AG04450 (cell line): Measurements from ENCODE around the gene FAIM2. TPM values are rescaled to one million over a fixed set of nuclear protein-coding genes. Genes with fewer than 3 reads are reported as not detected.
A peak's percentile ranks its signal among the peaks of the same experiment; 100 is the strongest.
"Not testable (repeated sequence)": the region's sequence is repeated elsewhere in the genome, so short reads cannot be mapped to it uniquely, and the experiment has no call there.

Experiments
- CTCF ChIA-PET: fragments of 300-600, 350-600 bp; formaldehyde crosslinking; extraction: SDS; loops from one replicate; lab custom pipeline; 2022; ENCODE audit warnings: antibody characterized with exemption, inconsistent platforms; lab: Charles Lee
- POLR2A ChIA-PET: fragments of 350-600 bp; formaldehyde crosslinking; extraction: SDS; loops from one replicate; lab custom pipeline; 2021; ENCODE audit warnings: antibody characterized with exemption, inconsistent platforms; lab: Yijun Ruan, JAX
- DNase-seq: peaks from one replicate; pipeline ENCODE4 v3.0.0-alpha.2; 2011; ENCODE audit warnings: low read depth, low spot score
- H3K27ac ChIP-seq: one replicate; pipeline ENCODE4 v1.5.1; 2012; ENCODE audit warnings: low read depth, low read length, control low read depth
- H3K27me3 ChIP-seq: one replicate; pipeline ENCODE4 v1.6.0; 2012; ENCODE audit warnings: low read length; ENCODE audit not compliant: control insufficient read depth, insufficient read depth
- H3K4me3 ChIP-seq: 2 replicates; pipeline ENCODE4 v1.5.1; 2011; ENCODE audit warnings: mild to moderate bottlenecking, low read depth, low read length, control low read depth
- H3K9me3 ChIP-seq: 2 replicates; pipeline ENCODE4 v1.5.1; 2012; ENCODE audit warnings: low read length; ENCODE audit not compliant: control insufficient read depth, insufficient read depth
- CTCF ChIP-seq: IDR thresholded peaks from 2 replicates; pipeline ENCODE4 v1.5.1; 2011; ENCODE audit warnings: low read depth, low read length, control low read depth, inconsistent platforms
- polyA plus RNA-seq: library from polyadenylated mRNA; depleted of rRNA; stranded (reverse); fragments of >200 nt; gene quantifications from 2 replicates; pipeline ENCODE4 v1.2.3, GENCODE V29; 2011

Gene FAIM2
- polyA plus RNA-seq, 1 experiment, result 5.9 TPM

DNA sequence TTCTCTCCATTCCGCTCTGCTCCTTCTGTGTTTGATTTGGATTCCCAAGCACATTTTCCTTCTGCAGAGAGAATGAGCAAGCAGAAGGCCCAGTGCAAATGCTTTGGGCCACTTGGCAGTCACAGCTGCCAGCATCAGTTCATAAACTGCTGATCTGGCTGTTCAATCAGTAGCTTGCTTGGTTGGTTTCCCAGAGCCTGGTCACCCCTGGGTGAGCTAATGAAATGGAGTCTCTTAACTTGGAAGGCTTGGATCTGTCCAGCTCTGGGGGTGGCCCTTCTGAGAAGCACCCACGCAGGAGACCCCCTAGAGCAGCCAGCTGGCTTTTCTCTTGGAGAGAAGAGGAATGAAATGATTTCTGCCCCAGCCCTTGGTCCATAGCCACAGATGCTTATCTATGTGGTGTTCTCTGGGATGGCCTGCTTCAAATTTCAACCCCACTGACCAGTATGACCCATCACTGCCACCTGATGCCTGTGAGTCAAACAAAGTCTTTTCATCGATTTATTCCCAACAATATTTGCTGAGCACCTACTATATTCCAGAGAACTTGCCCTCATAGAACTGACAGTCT, 30.3 kb downstream of the FAIM2 start:
- DNase-seq, result no peak
- no peaks in the 10 kb centered on the region for H3K9me3 ChIP-seq
- no peak for TF ChIP-seq CTCF
- H3K27ac ChIP-seq, result no peak overlapping the region
- H3K27me3 ChIP-seq, result no peaks in the 10 kb centered on the region
- CTCF ChIA-PET, result no interaction called here
- H3K4me3 ChIP-seq, result no peak overlapping the region
- POLR2A ChIA-PET, result interaction anchor here (0.9 kb wide), 1 partner anchor 211 kb away, joined by 3 read pairs; no protein-coding TSS in a partner anchor

DNA sequence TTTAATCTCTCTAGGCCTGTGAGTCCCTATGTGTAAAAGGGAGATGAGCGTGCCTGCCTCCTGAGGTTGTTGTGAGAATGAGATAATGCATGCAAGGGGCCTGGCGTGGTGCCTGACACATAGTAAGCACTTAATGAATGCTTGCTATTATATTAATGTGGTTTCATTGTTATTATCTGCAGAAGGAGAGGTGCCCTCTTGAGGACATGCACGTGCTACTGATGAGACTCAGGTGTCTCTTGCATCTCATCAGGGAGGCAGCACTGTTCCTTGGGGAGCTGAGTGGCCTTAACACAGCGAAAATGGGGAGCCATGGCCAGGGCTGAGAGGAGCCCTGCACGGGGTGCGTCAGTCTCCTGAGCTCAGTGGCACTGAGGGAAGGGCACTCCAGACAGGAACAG, 30.9 kb downstream of the FAIM2 start:
- DNase-seq, result peak; percentile 10
- no peak for TF ChIP-seq CTCF
- H3K4me3 ChIP-seq, result no peak overlapping the region
- H3K27me3 ChIP-seq, result no peaks in the 10 kb centered on the region
- no peak overlapping the region for H3K27ac ChIP-seq
- POLR2A ChIA-PET, result interaction anchor here (0.9 kb wide), 1 partner anchor 212 kb away, joined by 3 read pairs; no protein-coding TSS in a partner anchor
- no peaks in the 10 kb centered on the region for H3K9me3 ChIP-seq
- CTCF ChIA-PET, result no interaction called here

- Histone ChIP-seq H3K4me3 (no peak overlapping the region), H3K27ac (no peak overlapping the region), H3K9me3 (no peaks in the 10 kb centered on the region), H3K27me3 (no peaks in the 10 kb centered on the region)
- DNase-seq, result no peak
- ChIA-PET POLR2A (interaction anchor here (0.9 kb wide), 1 partner anchor 212 kb away, joined by 3 read pairs; no protein-coding TSS in a partner anchor), CTCF (interaction anchor here (1.0 kb wide), 1 partner anchor 95 kb away, joined by 3 read pairs; no protein-coding TSS in a partner anchor)
- no peak for TF ChIP-seq CTCF
These were observed 31.3 kb downstream of the FAIM2 start for GRCh38 chr12:49872381-49872780.

DNA sequence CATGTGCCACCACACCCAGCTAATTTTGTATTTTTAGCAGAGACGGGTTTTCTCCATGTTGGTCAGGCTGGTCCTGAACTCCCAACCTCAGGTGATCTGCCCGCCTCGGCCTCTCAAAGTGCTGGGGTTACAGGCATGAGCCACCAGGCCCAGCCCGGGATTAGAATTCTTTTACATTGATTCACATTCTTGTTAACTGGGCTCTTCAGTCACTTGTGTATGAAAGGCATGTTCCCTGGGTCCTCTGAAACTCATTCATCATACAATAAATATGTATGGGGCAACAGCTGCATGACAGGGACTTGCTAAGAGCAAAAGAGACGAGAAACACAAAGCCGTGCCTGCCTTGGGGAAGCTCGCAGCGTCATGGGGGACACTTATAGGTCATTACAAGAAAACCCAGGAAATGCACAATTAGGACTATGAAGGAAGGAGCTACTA, 31.9 kb downstream of the FAIM2 start:
- H3K4me3 ChIP-seq, H3K27me3 ChIP-seq, DNase-seq, H3K9me3 ChIP-seq, POLR2A ChIA-PET, H3K27ac ChIP-seq: not testable (repeated sequence)
- CTCF ChIA-PET, result interaction anchor here (1.0 kb wide), 1 partner anchor 96 kb away, joined by 3 read pairs; no protein-coding TSS in a partner anchor

DNA sequence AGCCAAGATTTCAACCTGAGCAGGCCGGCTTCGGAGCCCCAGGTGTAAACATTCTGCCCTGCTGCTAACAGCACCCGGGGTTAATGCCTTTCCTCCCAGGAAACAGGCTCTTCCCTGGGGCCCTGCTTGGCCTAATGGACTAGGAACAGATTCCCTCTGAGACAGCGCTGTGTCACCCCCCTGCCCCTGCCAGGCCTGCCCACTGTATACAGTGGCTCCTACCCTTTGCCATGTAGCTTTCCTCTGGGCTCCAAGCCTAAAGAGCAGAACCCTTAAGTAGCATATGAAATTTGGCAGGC, 32.5 kb downstream of the FAIM2 start:
- DNase-seq, result no peak
- POLR2A ChIA-PET, result no interaction called here
- CTCF ChIA-PET, result interaction anchor here (1.0 to 2.8 kb wide), 2 partner anchors 75 to 96 kb away, joined by 3 to 14 read pairs; no protein-coding TSS in a partner anchor
- Histone ChIP-seq H3K4me3 (no peak overlapping the region), H3K27me3 (no peaks in the 10 kb centered on the region), H3K27ac (no peak overlapping the region), H3K9me3 (no peaks in the 10 kb centered on the region)
- no peak for TF ChIP-seq CTCF
